Left lung (tissue), 10 donors: Measurements from ENCODE around the gene JARID2. TPM values are rescaled to one million over a fixed set of nuclear protein-coding genes. Genes with fewer than 3 reads are reported as not detected.
A peak's percentile ranks its signal among the peaks of the same experiment; 100 is the strongest.

Experiments used
- ATAC-seq: fragments of 200-7000 bp; cut with Tn5 transposase; one replicate; pipeline ENCODE4 v1.9.1; 2020; ENCODE audit warnings: moderate library complexity
- DNase-seq, 4 donors: peaks; one replicate each; pipeline ENCODE4 v3.0.0-alpha.2; 2013 to 2020
- H3K27ac ChIP-seq, 2 donors: fragments of 200-600 bp; sonication (generic) in 1 of 2; one replicate each; pipeline versions ENCODE4 v1.5.0 to v1.8.0; 2020 to 2021
- H3K27me3 ChIP-seq, 2 donors: fragments of 200-600 bp; sonication (generic) in 1 of 2; one replicate each; pipeline versions ENCODE4 v1.5.0 to v1.8.0; 2020 to 2021
- H3K36me3 ChIP-seq, 2 donors: fragments of 200-600 bp; sonication (generic) in 1 of 2; one replicate each; pipeline versions ENCODE4 v1.5.0 to v1.8.0; 2020 to 2021
- H3K4me1 ChIP-seq, 2 donors: fragments of 200-600 bp; one replicate each; pipeline ENCODE4 v1.8.0; 2021
- H3K4me3 ChIP-seq, 2 donors: fragments of 200-600 bp; sonication (generic) in 1 of 2; one replicate each; pipeline versions ENCODE4 v1.5.0 to v1.8.0; 2020 to 2021; ENCODE audit warnings: mild to moderate bottlenecking in 1 of 2
- H3K9me3 ChIP-seq, 2 donors: fragments of 200-600 bp; sonication (generic) in 1 of 2; one replicate each; pipeline versions ENCODE4 v1.5.0 to v1.8.0; 2020 to 2021
- intact Hi-C, 2 donors: fragments of 100-400 bp; cut with DNase I; formaldehyde crosslinking; loops; one replicate each; pipeline versions ENCODE4 v1.11.2 to v1.14.2; 2022
- polyA plus RNA-seq, 6 donors: library from polyadenylated mRNA; unstranded; fragments of 120-200 nt; gene quantifications; one replicate each; pipeline ENCODE4 v1.2.1, GENCODE V29; 2013; ENCODE audit not compliant: insufficient read length in 6 of 6
- total RNA-seq, 2 donors: library from RNA; stranded (reverse); fragmentation: NEBNext Ultra II Directional; extraction: Animal tissue kit (Norgen Biotek cat#: 25700); gene quantifications; one replicate each; pipeline ENCODE4 v1.2.1, GENCODE V29; 2021
- TF ChIP-seq, protein P1 (sequence below), 2 donors: fragments of 200-600 bp; sonication (generic) in 1 of 2; IDR thresholded peaks; one replicate each; pipeline versions ENCODE4 v1.5.0 to v1.8.0; 2021; ENCODE audit warnings: antibody characterized with exemption in 2 of 2
- donor health status: DM: no; HTN: yes; CAD: no.
- donor health status: DM: no; HTN: no; CAD: no.

Gene JARID2
- total and polyA plus RNA-seq, 8 donors, result 10.2 to 19.4 (median 17.8) TPM

- Histone ChIP-seq H3K9me3 (no peaks in the 10 kb centered on the region), H3K27ac (peak overlapping the region; percentile 89 to 97), H3K4me1 (peaks cover 4 to 47% of the 10 kb centered on the region in 2 donors), H3K27me3 (no peaks in the 10 kb centered on the region), H3K36me3 (no peaks in the 10 kb centered on the region), H3K4me3 (peak overlapping the region; percentile 86 to 92)
- intact Hi-C loops, result no loop called here
- TF ChIP-seq, protein P1, sequence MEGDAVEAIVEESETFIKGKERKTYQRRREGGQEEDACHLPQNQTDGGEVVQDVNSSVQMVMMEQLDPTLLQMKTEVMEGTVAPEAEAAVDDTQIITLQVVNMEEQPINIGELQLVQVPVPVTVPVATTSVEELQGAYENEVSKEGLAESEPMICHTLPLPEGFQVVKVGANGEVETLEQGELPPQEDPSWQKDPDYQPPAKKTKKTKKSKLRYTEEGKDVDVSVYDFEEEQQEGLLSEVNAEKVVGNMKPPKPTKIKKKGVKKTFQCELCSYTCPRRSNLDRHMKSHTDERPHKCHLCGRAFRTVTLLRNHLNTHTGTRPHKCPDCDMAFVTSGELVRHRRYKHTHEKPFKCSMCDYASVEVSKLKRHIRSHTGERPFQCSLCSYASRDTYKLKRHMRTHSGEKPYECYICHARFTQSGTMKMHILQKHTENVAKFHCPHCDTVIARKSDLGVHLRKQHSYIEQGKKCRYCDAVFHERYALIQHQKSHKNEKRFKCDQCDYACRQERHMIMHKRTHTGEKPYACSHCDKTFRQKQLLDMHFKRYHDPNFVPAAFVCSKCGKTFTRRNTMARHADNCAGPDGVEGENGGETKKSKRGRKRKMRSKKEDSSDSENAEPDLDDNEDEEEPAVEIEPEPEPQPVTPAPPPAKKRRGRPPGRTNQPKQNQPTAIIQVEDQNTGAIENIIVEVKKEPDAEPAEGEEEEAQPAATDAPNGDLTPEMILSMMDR (IDR thresholded peaks at IDR 0.05), result no peak
- no peak for ATAC-seq
- DNase-seq, result no peak
Observed at GRCh38 chr6:15246217-15246665, 372 bp downstream of the JARID2 start.

DNA sequence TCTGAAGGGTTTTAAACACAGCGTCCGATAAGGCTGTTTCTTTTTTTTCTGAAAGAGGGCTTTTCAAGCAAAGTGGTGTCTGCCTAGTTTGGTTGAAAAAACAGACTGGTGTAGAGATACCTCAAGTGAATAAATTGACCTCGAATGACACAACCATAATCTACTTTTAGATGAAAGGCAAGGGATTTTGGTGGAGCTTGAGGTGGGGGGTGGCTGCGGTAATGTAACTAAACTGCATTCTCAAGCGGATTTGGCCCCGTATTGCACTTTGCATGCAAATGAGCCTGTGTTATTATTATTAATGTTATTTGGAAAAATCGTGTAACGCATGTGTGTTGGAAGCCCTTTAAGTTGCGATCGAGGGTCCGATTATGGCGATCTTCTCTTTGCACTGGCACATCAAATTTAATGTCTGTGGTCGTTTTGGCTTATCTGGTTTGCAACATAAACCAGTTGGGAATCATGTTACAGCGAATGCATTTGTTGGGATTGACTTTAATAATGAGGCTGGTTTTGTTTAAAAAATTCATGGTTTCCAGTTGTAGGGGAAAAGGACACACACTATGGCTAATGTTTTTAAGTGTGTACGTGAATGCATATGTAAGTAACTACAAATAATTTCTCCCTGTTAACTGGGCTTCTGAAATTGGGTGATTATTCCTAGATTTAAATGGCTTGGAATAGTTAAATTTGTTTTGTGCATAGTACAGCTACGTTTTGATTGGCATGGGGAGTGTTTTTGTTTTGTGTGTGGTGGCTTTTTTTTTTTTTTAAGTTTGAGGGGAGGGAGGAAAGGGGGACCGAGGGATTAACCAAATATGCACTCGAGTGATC lies 1.0 kb downstream of the JARID2 start:
- Histone ChIP-seq H3K9me3 (no peaks in the 10 kb centered on the region), H3K4me1 (peaks cover 4 to 54% of the 10 kb centered on the region in 2 donors), H3K4me3 (peak overlapping the region; percentile 86 to 92), H3K36me3 (no peaks in the 10 kb centered on the region), H3K27me3 (no peaks in the 10 kb centered on the region), H3K27ac (peak overlapping the region; percentile 89 to 97)
- no peak for DNase-seq
- intact Hi-C loops, result no loop called here
- TF ChIP-seq, protein P1 (IDR thresholded peaks at IDR 0.05), result no peak
- ATAC-seq, result no peak

DNA sequence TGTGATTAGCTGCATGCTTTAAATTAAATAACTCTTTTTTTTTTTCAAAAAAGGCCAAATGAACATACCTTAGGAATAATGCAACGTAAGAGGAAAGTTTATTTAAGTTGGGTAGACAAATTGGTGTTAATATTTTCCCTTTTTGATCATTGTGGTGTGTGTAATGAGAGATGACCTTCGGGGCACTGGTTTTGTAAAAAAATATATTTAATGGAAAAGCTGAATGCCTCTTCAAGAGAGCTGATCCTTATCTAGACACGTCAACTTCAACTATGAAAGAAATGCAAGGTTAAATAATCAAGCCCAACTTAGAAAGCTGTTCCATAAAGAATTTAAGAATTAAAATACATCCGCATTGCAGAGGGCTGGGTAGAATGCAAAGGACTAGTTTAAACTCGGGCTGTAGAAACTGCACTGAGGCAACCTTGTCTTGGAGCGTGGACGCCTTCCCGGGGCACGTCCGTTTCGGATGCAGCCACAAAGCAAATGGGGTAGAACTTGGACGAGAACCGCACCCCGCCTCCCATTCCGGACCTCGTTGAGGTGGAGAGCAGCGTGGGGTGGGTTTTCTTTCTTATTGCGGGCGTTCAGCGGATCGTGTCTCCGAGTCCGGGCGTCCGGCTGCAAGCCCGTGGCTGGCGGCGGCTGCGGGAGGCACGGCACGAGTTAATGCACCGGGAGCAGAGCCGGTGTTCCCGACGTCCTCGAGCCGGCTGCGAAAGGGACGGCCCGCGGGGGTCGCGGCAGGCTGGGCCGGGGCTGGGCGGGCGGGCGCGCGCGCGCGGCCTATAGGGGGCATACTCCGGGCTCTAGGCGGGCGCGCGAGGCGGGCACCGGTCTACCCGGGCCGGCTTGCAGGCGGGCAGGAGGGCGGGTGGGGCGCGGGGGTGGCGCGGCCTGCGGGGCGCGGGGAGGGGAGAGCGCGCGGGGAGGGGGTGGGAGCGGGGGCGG lies 1.9 kb downstream of the JARID2 start:
- intact Hi-C loops, result no loop called here
- TF ChIP-seq, protein P1 (IDR thresholded peaks at IDR 0.05), result peak; percentile 24 to 27
- DNase-seq (peak in 2 of 4 donors; percentile 62 to 93), ATAC-seq (no peak)
- no peaks in the 10 kb centered on the region for H3K36me3 ChIP-seq
- peak overlapping the region; percentile 84 to 97 for H3K27ac ChIP-seq
- no peaks in the 10 kb centered on the region for H3K27me3 ChIP-seq
- H3K4me3 ChIP-seq, result peak overlapping the region; percentile 86 to 92
- H3K4me1 ChIP-seq, result peaks cover 4 to 61% of the 10 kb centered on the region in 2 donors
- no peaks in the 10 kb centered on the region for H3K9me3 ChIP-seq

DNA sequence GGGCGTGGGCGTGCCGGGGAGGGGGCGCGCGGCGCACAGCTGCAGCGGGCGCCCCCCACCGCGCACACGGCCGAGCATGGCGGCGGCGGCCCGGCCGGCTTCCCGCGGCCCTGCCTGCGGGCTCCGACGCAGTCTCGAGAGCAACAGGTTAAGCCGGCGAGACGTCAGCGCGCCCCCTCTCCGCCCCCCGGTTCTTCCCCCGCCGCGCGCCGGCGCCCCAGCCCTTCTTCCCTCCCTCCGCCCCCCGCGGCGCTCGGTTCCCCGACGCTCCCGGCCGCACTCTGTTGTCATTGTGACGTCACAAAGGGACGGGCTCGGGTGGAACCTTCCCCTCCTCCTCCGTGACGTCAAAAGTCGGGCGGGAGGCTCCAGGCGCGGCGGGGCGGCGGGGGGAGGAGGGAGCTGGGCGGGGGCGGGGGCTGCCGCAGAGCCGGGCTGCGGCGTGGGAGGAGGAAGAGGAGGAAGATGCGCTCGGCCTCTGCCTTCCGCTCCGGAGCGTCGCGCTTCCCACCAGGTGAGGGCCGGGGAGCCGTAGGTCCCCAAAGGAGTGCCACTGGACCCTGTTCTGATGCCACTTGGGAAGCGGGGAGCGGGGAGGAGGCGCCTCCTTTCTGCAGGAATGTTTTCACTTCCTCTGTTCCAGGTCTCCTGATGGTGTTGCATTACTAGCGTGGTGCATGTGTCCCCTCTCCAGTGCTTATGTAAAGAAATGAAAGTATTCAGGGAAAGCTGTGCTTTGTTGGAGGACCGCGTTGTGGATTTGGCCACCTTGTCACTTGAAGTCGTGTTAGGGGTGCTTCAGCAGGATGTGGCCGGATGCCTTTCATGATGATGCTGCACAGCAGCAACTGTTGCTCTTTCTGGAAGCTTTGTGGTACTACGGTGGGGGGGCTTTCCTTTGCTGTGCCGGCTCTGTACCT lies 2.8 kb downstream of the JARID2 start:
- H3K4me1 ChIP-seq, result peaks cover 4 to 64% of the 10 kb centered on the region in 2 donors
- H3K4me3 ChIP-seq, result peak overlapping the region; percentile 59 to 86
- TF ChIP-seq, protein P1 (IDR thresholded peaks at IDR 0.05), result no peak
- peak; percentile 59 for ATAC-seq
- no peaks in the 10 kb centered on the region for H3K27me3 ChIP-seq
- no peaks in the 10 kb centered on the region for H3K36me3 ChIP-seq
- peak; percentile 90 to 98 (median 97) for DNase-seq
- H3K27ac ChIP-seq, result peak overlapping the region; percentile 82 to 97
- H3K9me3 ChIP-seq, result no peaks in the 10 kb centered on the region
- intact Hi-C loops, result no loop called here
